Body of pancreas (tissue), 4 donors: ENCODE data around the gene ALDH1A1. TPM values are rescaled to one million over a fixed set of nuclear protein-coding genes. Genes with fewer than 3 reads are reported as not detected.

ENCODE experiments used
- ATAC-seq: fragments of 150-250 bp; one replicate; pipeline ENCODE4 v1.9.1; 2016
- DNase-seq, 4 donors: peaks; one replicate each; pipeline ENCODE4 v3.0.0-alpha.2; 2019
- H3K27ac ChIP-seq, 4 donors: fragments of 200-600 bp; sonication (generic); 1 replicate in 3 of 4; 2 replicates in 1 of 4; pipeline versions ENCODE4 v1.5.1 to v1.6.1; 2016 to 2019; ENCODE audit warnings: mild to moderate bottlenecking in 1 of 4, mixed read lengths in 1 of 4, moderate library complexity in 1 of 4
- H3K27me3 ChIP-seq, 2 donors: fragments of 200-600 bp; sonication (generic); one replicate each; pipeline ENCODE4 v1.6.0; 2016; ENCODE audit warnings: mild to moderate bottlenecking in 1 of 2
- H3K36me3 ChIP-seq, 2 donors: fragments of 200-600 bp; sonication (generic); replicated peaks in 1 of 2; 2 replicates each; pipeline ENCODE4 v1.5.1; 2016; ENCODE audit warnings: low read depth in 2 of 2; ENCODE audit not compliant: insufficient read depth in 1 of 2
- H3K4me1 ChIP-seq: fragments of 200-600 bp; sonication (generic); one replicate; pipeline ENCODE4 v1.6.0; 2016
- H3K4me3 ChIP-seq, 2 donors: fragments of 200-600 bp; sonication (generic); 1 replicate in 1 of 2; 2 replicates in 1 of 2; pipeline ENCODE4 v1.5.1; 2016 to 2019
- H3K9me3 ChIP-seq, 3 donors: fragments of 200-600 bp; sonication (generic); 1 replicate in 2 of 3; 2 replicates in 1 of 3; pipeline ENCODE4 v1.5.1; 2016
- POLR2A ChIP-seq, 3 donors: fragments of 450-650 bp; IDR thresholded peaks; one replicate each; pipeline ENCODE4 v1.6.1; 2016; ENCODE audit warnings: antibody characterized with exemption in 3 of 3, mild to moderate bottlenecking in 2 of 3
- WGBS, 2 donors: methylation state at CpG; one replicate each; pipeline ENCODE4 v1.1.5; 2017; 5-methylcytosine and 5-hydroxymethylcytosine counted together
- intact Hi-C: fragments of 100-400 bp; cut with DNase I; formaldehyde crosslinking; loops from one replicate; pipeline ENCODE4 v1.15.1; 2023
- total RNA-seq, 2 donors: library from RNA; depleted of rRNA; stranded (reverse); fragments of >200 nt; gene quantifications; one replicate each; pipeline ENCODE4 v1.1.0, GENCODE V29; 2016
- TF ChIP-seq, protein P1 (sequence below), 7 experiments: fragments of 450-650 bp in 4 of 7; fragments of 200-600 bp in 3 of 7; sonication (generic) in 3 of 7; IDR thresholded peaks; one replicate each; pipeline ENCODE4 v1.5.1; 2016 to 2019; ENCODE audit warnings: antibody characterized with exemption in 7 of 7

Gene ALDH1A1
- total RNA-seq, 2 donors from 2014 or later: 87.7 to 184 TPM

DNA sequence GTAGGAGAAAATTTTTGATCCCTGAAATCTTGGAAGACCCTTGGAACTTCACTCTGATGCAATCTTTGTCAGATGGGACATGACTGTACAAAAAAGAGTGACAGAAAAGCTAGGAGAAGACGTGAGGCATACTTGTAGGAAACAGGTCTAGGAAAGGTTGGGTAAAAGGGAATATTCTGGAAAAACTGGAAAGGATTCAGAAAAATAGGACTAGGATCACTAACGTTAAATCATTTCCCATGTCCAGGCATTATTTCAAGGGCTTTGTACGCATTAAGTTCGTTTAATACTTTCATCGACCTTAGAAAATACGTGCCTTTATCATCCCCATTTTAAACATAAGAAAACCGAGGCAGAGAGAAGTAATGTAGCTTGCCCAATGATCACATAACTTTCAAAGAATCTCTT, 2.9 kb downstream of the ALDH1A1 start:
- H3K36me3 ChIP-seq: no peaks in the 10 kb centered on the region
- no peaks in the 10 kb centered on the region for H3K9me3 ChIP-seq
- no peak for ATAC-seq
- peaks cover 64% of the 10 kb centered on the region for H3K4me1 ChIP-seq
- intact Hi-C loops: no loop called here
- TF ChIP-seq POLR2A (IDR thresholded peaks at IDR 0.05): no peak
- TF ChIP-seq, protein P1, sequence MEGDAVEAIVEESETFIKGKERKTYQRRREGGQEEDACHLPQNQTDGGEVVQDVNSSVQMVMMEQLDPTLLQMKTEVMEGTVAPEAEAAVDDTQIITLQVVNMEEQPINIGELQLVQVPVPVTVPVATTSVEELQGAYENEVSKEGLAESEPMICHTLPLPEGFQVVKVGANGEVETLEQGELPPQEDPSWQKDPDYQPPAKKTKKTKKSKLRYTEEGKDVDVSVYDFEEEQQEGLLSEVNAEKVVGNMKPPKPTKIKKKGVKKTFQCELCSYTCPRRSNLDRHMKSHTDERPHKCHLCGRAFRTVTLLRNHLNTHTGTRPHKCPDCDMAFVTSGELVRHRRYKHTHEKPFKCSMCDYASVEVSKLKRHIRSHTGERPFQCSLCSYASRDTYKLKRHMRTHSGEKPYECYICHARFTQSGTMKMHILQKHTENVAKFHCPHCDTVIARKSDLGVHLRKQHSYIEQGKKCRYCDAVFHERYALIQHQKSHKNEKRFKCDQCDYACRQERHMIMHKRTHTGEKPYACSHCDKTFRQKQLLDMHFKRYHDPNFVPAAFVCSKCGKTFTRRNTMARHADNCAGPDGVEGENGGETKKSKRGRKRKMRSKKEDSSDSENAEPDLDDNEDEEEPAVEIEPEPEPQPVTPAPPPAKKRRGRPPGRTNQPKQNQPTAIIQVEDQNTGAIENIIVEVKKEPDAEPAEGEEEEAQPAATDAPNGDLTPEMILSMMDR (IDR thresholded peaks at IDR 0.05): no peak
- H3K27ac ChIP-seq: peak overlapping the region; percentile 14 to 89 (median 82)
- H3K4me3 ChIP-seq: peak overlapping the region in 1 of 2 donors; percentile 48
- H3K27me3 ChIP-seq: no peaks in the 10 kb centered on the region
- 17 to 35% methylated on average over 7 of the region's 7 CpGs for WGBS, 2 donors
- DNase-seq: no peak

DNA sequence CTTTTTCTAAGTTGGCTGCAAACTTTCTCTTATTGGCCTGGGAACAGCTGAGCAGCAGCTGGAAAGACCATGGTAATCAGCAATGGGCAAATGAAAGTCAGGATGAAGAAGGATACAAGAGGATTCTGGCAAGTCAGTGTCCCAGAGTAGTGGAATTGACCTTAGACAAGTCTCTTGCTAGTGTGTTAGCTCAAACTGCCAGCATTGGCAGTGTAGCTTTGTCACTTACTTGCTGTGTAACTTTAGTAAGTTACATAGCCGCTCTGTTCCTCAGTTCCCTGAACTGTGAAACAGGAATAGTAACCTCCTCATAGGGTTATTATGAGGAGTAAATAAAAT, 3.6 kb downstream of the ALDH1A1 start:
- H3K4me1 ChIP-seq: peaks cover 64% of the 10 kb centered on the region
- no peaks in the 10 kb centered on the region for H3K36me3 ChIP-seq
- peak overlapping the region; percentile 75 to 89 (median 82) for H3K27ac ChIP-seq
- intact Hi-C loops: no loop called here
- WGBS, 2 donors: 25 to 45% methylated on average over 1 of the region's 1 CpG
- H3K27me3 ChIP-seq: no peaks in the 10 kb centered on the region
- no peak for TF ChIP-seq POLR2A (IDR thresholded peaks at IDR 0.05)
- TF ChIP-seq, protein P1 (IDR thresholded peaks at IDR 0.05): no peak
- no peak for ATAC-seq
- H3K4me3 ChIP-seq: no peak overlapping the region
- DNase-seq: peak in 1 of 4 donors; percentile 30
- H3K9me3 ChIP-seq: no peaks in the 10 kb centered on the region

DNA sequence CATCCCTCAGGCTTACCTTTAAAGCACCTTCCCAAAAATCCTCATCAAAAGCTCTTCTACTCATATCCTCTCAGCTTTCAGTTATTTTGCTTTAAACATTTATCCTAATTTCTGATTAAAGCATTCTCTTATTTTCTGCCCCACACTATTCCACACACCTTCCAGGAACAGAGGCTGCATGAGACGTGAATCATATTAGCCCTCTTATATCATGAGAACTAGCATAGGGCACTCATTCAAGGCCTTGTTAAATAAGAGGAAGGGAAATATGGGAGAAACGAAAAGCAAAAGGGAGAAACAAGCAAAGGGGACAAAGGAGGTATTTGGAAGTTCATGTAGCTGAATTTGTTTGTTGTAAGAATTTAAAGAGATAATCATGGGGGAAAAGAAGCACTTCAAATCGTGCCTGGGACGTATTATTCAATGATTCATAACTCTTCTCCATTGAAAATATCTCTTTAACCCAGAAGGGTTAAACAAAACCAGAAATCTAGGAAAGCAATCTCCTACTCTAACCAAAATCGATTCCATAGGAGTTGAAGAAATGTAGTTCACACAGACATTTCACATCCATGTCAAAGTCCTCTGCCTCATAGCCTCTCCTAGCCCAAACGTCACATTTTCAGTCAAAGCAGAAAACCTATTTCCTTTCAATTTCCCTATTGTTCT, 4.1 kb downstream of the ALDH1A1 start:
- Histone ChIP-seq H3K36me3 (no peaks in the 10 kb centered on the region), H3K27me3 (no peaks in the 10 kb centered on the region), H3K27ac (peak overlapping the region; percentile 75 to 89 (median 82)), H3K4me1 (peaks cover 64% of the 10 kb centered on the region), H3K9me3 (no peaks in the 10 kb centered on the region), H3K4me3 (no peak overlapping the region)
- TF ChIP-seq, protein P1 (IDR thresholded peaks at IDR 0.05): no peak
- no peak for TF ChIP-seq POLR2A (IDR thresholded peaks at IDR 0.05)
- ATAC-seq (no peak), DNase-seq (no peak)
- intact Hi-C loops: no loop called here
- WGBS, 2 donors: 7 to 13% methylated on average over 6 of the region's 6 CpGs

DNA sequence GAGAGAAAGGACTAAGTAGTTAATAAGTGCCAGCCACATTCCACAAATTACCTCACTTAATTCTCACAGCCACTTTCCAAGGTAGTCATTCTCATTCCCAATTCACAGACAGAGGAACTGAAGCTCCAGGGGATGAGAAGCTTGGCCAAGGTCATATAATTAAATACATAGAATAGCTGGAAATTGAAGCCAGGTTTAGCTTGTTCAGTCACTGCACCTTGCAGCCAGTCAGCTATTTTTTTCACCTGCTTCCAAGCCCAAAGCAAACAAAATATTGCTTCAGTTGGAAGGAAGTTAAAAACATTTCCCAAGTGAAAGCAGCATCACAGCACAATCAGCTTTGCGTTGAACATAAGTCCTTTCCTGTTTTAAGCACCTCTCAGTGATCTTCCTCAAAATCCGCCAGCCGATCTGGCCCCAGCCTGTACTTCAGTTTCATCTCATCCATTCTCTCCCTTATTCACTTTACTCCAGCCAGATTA, 4.8 kb downstream of the ALDH1A1 start:
- H3K4me3 ChIP-seq: no peak overlapping the region
- H3K27me3 ChIP-seq: no peaks in the 10 kb centered on the region
- no peaks in the 10 kb centered on the region for H3K36me3 ChIP-seq
- intact Hi-C loops: no loop called here
- H3K27ac ChIP-seq: peak overlapping the region; percentile 75 to 89 (median 82)
- peak; percentile 49 for ATAC-seq
- 11% methylated on average over 3 of the region's 3 CpGs for WGBS, 2 donors
- H3K9me3 ChIP-seq: no peaks in the 10 kb centered on the region
- H3K4me1 ChIP-seq: peaks cover 64% of the 10 kb centered on the region
- peak in 2 of 4 donors; percentile 18 to 27 for DNase-seq
- peak in 2 of 3 donors; percentile 35 to 48 for TF ChIP-seq POLR2A (IDR thresholded peaks at IDR 0.05)
- TF ChIP-seq, protein P1 (IDR thresholded peaks at IDR 0.05): no peak

DNA sequence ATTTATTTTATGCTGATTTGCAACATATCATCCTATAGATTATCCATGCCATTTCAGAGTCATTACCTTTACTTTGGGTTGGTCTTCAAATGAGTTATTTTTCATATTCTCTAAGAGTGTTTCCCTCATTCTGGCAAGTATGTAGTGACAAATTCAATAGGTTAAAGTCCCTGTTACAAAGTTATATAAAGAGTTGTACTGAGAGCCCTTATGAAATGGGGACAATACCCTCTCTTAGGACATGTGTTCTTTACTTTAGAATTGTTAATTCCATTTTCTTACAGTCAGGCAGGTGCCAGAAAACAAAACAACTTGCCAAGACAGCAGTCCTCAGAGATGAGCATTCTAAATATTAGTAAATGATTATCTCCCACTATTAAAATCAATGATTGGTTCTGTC, 6.0 kb downstream of the ALDH1A1 start:
- ATAC-seq (no peak), DNase-seq (no peak)
- Histone ChIP-seq H3K4me3 (no peak overlapping the region), H3K4me1 (peaks cover 76% of the 10 kb centered on the region), H3K27ac (peak overlapping the region in 3 of 4 donors; percentile 76 to 89 (median 87)), H3K36me3 (no peaks in the 10 kb centered on the region), H3K27me3 (no peaks in the 10 kb centered on the region), H3K9me3 (no peaks in the 10 kb centered on the region)
- intact Hi-C loops: no loop called here
- TF ChIP-seq POLR2A (IDR thresholded peaks at IDR 0.05): no peak
- TF ChIP-seq, protein P1 (IDR thresholded peaks at IDR 0.05): no peak
